Measurements from ENCODE around the gene MADCAM1.

DNA sequence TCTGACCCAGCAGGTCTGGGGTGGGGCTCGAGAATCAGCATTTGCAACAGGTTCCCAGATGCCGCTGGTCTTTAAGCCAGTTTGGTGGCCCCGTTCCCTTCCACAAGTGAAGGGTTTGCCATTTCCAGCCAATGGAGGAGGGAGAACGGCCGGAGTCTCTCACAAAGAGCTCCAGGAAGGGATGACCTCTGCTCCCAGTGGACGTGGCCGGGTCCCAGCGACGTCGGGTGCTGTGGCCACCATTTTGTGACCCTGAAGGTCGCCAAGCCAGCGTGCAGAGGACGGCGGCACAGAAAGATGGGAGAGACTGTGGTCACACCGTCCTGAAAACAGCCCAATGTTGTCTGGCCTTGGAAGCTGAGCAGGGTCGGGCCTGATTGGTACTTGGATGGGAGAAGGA, 43.5 kb upstream of the MADCAM1 start:
- TF ChIP-seq, protein P1, sequence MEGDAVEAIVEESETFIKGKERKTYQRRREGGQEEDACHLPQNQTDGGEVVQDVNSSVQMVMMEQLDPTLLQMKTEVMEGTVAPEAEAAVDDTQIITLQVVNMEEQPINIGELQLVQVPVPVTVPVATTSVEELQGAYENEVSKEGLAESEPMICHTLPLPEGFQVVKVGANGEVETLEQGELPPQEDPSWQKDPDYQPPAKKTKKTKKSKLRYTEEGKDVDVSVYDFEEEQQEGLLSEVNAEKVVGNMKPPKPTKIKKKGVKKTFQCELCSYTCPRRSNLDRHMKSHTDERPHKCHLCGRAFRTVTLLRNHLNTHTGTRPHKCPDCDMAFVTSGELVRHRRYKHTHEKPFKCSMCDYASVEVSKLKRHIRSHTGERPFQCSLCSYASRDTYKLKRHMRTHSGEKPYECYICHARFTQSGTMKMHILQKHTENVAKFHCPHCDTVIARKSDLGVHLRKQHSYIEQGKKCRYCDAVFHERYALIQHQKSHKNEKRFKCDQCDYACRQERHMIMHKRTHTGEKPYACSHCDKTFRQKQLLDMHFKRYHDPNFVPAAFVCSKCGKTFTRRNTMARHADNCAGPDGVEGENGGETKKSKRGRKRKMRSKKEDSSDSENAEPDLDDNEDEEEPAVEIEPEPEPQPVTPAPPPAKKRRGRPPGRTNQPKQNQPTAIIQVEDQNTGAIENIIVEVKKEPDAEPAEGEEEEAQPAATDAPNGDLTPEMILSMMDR (conservative IDR thresholded peaks at IDR 0.05; ENCODE audit: low read depth, low read length) = no peak
- no peak for TF ChIP-seq EZH2 (IDR thresholded peaks at IDR 0.05; ENCODE audit: borderline replicate concordance, low read depth, low read length, poor library complexity, severe bottlenecking)
